OCI-LY7 (cell line): Measurements from ENCODE around the gene TLL2.

ENCODE experiments used
- CTCF ChIP-seq: fragments of 200-600 bp; sonication (generic); conservative IDR thresholded peaks from 2 replicates; pipeline ENCODE4 v1.5.1; 2014; ENCODE audit warnings: mild to moderate bottlenecking, antibody characterized with exemption, low read length, moderate library complexity, mixed read lengths
- EZH2phosphoT487 ChIP-seq: fragments of 200-600 bp; sonication (generic); IDR thresholded peaks from 2 replicates; pipeline ENCODE4 v1.6.1; 2018; ENCODE audit warnings: low read depth, borderline replicate concordance, mild to moderate bottlenecking, mixed run types, antibody characterized with exemption, low read length, moderate library complexity, mixed read lengths

GRCh38 chr10:96463562-96463961, 50.2 kb downstream of the TLL2 start:
- no peak for TF ChIP-seq CTCF
- TF ChIP-seq EZH2phosphoT487: no peak
